Activated CD8-positive, alpha-beta memory T cell treated with anti-CD3 and anti-CD28 coated beads, Interleukin-2, amount 10 ng/mL, durations not matched to agents 7 days and 5 days (primary cell): ENCODE data around the gene TMEM131. TPM values are rescaled to one million over a fixed set of nuclear protein-coding genes. Genes with fewer than 3 reads are reported as not detected.

Source experiments
- ATAC-seq: fragments of 150-1000 bp; cut with Tn5 transposase; one replicate; pipeline ENCODE4 v1.10.0; 2021; ENCODE audit warnings: moderate library complexity
- CTCF ChIA-PET: fragments of 350-600 bp; sonication (Branson Sonifier 250); formaldehyde crosslinking; loops from one replicate; lab custom pipeline; 2021; ENCODE audit warnings: antibody characterized with exemption; lab: Charles Lee
- DNase-seq: peaks from one replicate; pipeline ENCODE4 v3.0.0-alpha.2; 2020
- H3K27ac Mint-ChIP-seq: one replicate; pipeline ENCODE4 v1.8.0; 2021; ENCODE audit warnings: mild to moderate bottlenecking, mixed read lengths
- H3K27me3 Mint-ChIP-seq: one replicate; pipeline ENCODE4 v1.8.0; 2021; ENCODE audit warnings: mixed read lengths
- H3K36me3 Mint-ChIP-seq: one replicate; pipeline ENCODE4 v1.8.0; 2021; ENCODE audit warnings: mild to moderate bottlenecking, mixed read lengths
- H3K4me1 Mint-ChIP-seq: one replicate; pipeline ENCODE4 v1.8.0; 2021; ENCODE audit warnings: mixed read lengths
- H3K4me3 Mint-ChIP-seq: one replicate; pipeline ENCODE4 v1.8.0; 2021; ENCODE audit warnings: mild to moderate bottlenecking, moderate library complexity, mixed read lengths
- H3K9me3 Mint-ChIP-seq: one replicate; pipeline ENCODE4 v1.8.0; 2022; ENCODE audit warnings: low read depth, mixed read lengths
- total RNA-seq, 2 experiments: library from RNA; stranded (reverse); gene quantifications; one replicate each; pipeline ENCODE4 v1.2.3, GENCODE V29; 2021

Gene TMEM131
- total RNA-seq, 2 experiments from 2014 or later = 31.2 to 33.4 TPM

GRCh38 chr2:97994476-97994875 is 1.3 kb downstream of the TMEM131 start:
- no peaks in the 10 kb centered on the region for H3K27me3 Mint-ChIP-seq
- H3K9me3 Mint-ChIP-seq = no peaks in the 10 kb centered on the region
- DNase-seq (no peak), ATAC-seq (no peak)
- H3K36me3 Mint-ChIP-seq = peaks cover 1% of the 10 kb centered on the region
- peak overlapping the region; percentile 94 for H3K27ac Mint-ChIP-seq
- CTCF ChIA-PET = interaction anchor here (0.9 to 1.0 kb wide), 2 partner anchors 131 to 188 kb away, joined by 3 to 6 read pairs; no protein-coding TSS in a partner anchor
- H3K4me3 Mint-ChIP-seq = peak overlapping the region; percentile 96
- H3K4me1 Mint-ChIP-seq = peaks cover 31% of the 10 kb centered on the region

- Mint-ChIP-seq H3K4me1 (peaks cover 31% of the 10 kb centered on the region), H3K27ac (no peak overlapping the region), H3K9me3 (no peaks in the 10 kb centered on the region), H3K27me3 (no peaks in the 10 kb centered on the region), H3K36me3 (peaks cover 3% of the 10 kb centered on the region), H3K4me3 (peak overlapping the region; percentile 96)
- DNase-seq (no peak), ATAC-seq (no peak)
- CTCF ChIA-PET = no interaction called here
These were observed 1.8 kb downstream of the TMEM131 start for GRCh38 chr2:97993926-97994325.

GRCh38 chr2:97992836-97993825 is 2.6 kb downstream of the TMEM131 start:
- ATAC-seq = no peak
- Mint-ChIP-seq H3K36me3 (peaks cover 10% of the 10 kb centered on the region), H3K4me3 (peak overlapping the region; percentile 96), H3K9me3 (peaks cover 6% of the 10 kb centered on the region), H3K4me1 (peaks cover 35% of the 10 kb centered on the region), H3K27me3 (no peaks in the 10 kb centered on the region), H3K27ac (no peak overlapping the region)
- CTCF ChIA-PET = no interaction called here
- no peak for DNase-seq

- Mint-ChIP-seq H3K4me3 (no peak overlapping the region), H3K4me1 (peaks cover 32% of the 10 kb centered on the region), H3K9me3 (peaks cover 9% of the 10 kb centered on the region), H3K36me3 (peaks cover 21% of the 10 kb centered on the region), H3K27me3 (no peaks in the 10 kb centered on the region), H3K27ac (no peak overlapping the region)
- no peak for ATAC-seq
- CTCF ChIA-PET = interaction anchor here (1.4 kb wide), 1 partner anchor 185 kb away, joined by 4 read pairs; no protein-coding TSS in a partner anchor
- no peak for DNase-seq
These were observed 4.5 kb downstream of the TMEM131 start for GRCh38 chr2:97991081-97991856.

- no peaks in the 10 kb centered on the region for H3K27me3 Mint-ChIP-seq
- no peak for DNase-seq
- peaks cover 30% of the 10 kb centered on the region for H3K36me3 Mint-ChIP-seq
- no peak for ATAC-seq
- CTCF ChIA-PET = no interaction called here
- peaks cover 9% of the 10 kb centered on the region for H3K9me3 Mint-ChIP-seq
- H3K4me1 Mint-ChIP-seq = peaks cover 23% of the 10 kb centered on the region
- no peak overlapping the region for H3K4me3 Mint-ChIP-seq
- H3K27ac Mint-ChIP-seq = no peak overlapping the region
These were observed 7.0 kb downstream of the TMEM131 start for GRCh38 chr2:97988722-97989121.

GRCh38 chr2:97985998-97986397 is 9.8 kb downstream of the TMEM131 start:
- no peak for ATAC-seq
- peaks cover 9% of the 10 kb centered on the region for H3K9me3 Mint-ChIP-seq
- peaks cover 8% of the 10 kb centered on the region for H3K4me1 Mint-ChIP-seq
- CTCF ChIA-PET = no interaction called here
- DNase-seq = no peak
- H3K4me3 Mint-ChIP-seq = no peak overlapping the region
- peaks cover 43% of the 10 kb centered on the region for H3K36me3 Mint-ChIP-seq
- no peaks in the 10 kb centered on the region for H3K27me3 Mint-ChIP-seq
- H3K27ac Mint-ChIP-seq = no peak overlapping the region

- CTCF ChIA-PET = no interaction called here
These were observed 12.1 kb downstream of the TMEM131 start for GRCh38 chr2:97983698-97984097.

GRCh38 chr2:97983134-97983533 is 12.6 kb downstream of the TMEM131 start:
- ATAC-seq = no peak
- H3K27me3 Mint-ChIP-seq = no peaks in the 10 kb centered on the region
- CTCF ChIA-PET = no interaction called here
- no peak overlapping the region for H3K4me3 Mint-ChIP-seq
- no peak for DNase-seq
- H3K9me3 Mint-ChIP-seq = peaks cover 12% of the 10 kb centered on the region
- H3K4me1 Mint-ChIP-seq = peaks cover 16% of the 10 kb centered on the region
- H3K27ac Mint-ChIP-seq = no peak overlapping the region
- H3K36me3 Mint-ChIP-seq = peaks cover 55% of the 10 kb centered on the region

More at GRCh38 chr2:97983698-97984097, 12.1 kb downstream of the TMEM131 start:
- Mint-ChIP-seq H3K9me3 (peaks cover 14% of the 10 kb centered on the region), H3K4me1 (peaks cover 18% of the 10 kb centered on the region), H3K4me3 (no peak overlapping the region), H3K27ac (no peak overlapping the region), H3K27me3 (no peaks in the 10 kb centered on the region), H3K36me3 (peaks cover 58% of the 10 kb centered on the region)
- no peak for DNase-seq
- no peak for ATAC-seq

- ATAC-seq (no peak), DNase-seq (no peak)
- peaks cover 16% of the 10 kb centered on the region for H3K4me1 Mint-ChIP-seq
- H3K36me3 Mint-ChIP-seq = peaks cover 52% of the 10 kb centered on the region
- H3K27ac Mint-ChIP-seq = no peak overlapping the region
- CTCF ChIA-PET = no interaction called here
- no peak overlapping the region for H3K4me3 Mint-ChIP-seq
- H3K9me3 Mint-ChIP-seq = peaks cover 8% of the 10 kb centered on the region
- no peaks in the 10 kb centered on the region for H3K27me3 Mint-ChIP-seq
These were observed 13.1 kb downstream of the TMEM131 start for GRCh38 chr2:97982621-97983020.

- CTCF ChIA-PET = no interaction called here
- no peak overlapping the region for H3K4me3 Mint-ChIP-seq
- H3K27me3 Mint-ChIP-seq = no peaks in the 10 kb centered on the region
- H3K27ac Mint-ChIP-seq = no peak overlapping the region
- peaks cover 55% of the 10 kb centered on the region for H3K36me3 Mint-ChIP-seq
- H3K9me3 Mint-ChIP-seq = peaks cover 8% of the 10 kb centered on the region
- DNase-seq (no peak), ATAC-seq (no peak)
- H3K4me1 Mint-ChIP-seq = peaks cover 16% of the 10 kb centered on the region
These were observed 13.8 kb downstream of the TMEM131 start for GRCh38 chr2:97981961-97982360.

GRCh38 chr2:97979904-97980303 is 15.8 kb downstream of the TMEM131 start:
- ATAC-seq (no peak), DNase-seq (no peak)
- peaks cover 16% of the 10 kb centered on the region for H3K4me1 Mint-ChIP-seq
- H3K4me3 Mint-ChIP-seq = no peak overlapping the region
- H3K36me3 Mint-ChIP-seq = peaks cover 57% of the 10 kb centered on the region
- no peak overlapping the region for H3K27ac Mint-ChIP-seq
- H3K9me3 Mint-ChIP-seq = peaks cover 8% of the 10 kb centered on the region
- no peaks in the 10 kb centered on the region for H3K27me3 Mint-ChIP-seq
- CTCF ChIA-PET = no interaction called here

GRCh38 chr2:97974471-97974870 is 21.3 kb downstream of the TMEM131 start:
- Mint-ChIP-seq H3K27ac (no peak overlapping the region), H3K4me1 (peaks cover 9% of the 10 kb centered on the region), H3K27me3 (no peaks in the 10 kb centered on the region), H3K4me3 (no peak overlapping the region), H3K36me3 (peaks cover 53% of the 10 kb centered on the region), H3K9me3 (peaks cover 21% of the 10 kb centered on the region)
- CTCF ChIA-PET = interaction anchor here (1.0 kb wide), 1 partner anchor 136 kb away, joined by 3 read pairs; no protein-coding TSS in a partner anchor
- no peak for ATAC-seq
- no peak for DNase-seq

GRCh38 chr2:97970293-97971060 is 25.3 kb downstream of the TMEM131 start:
- Mint-ChIP-seq H3K9me3 (peaks cover 17% of the 10 kb centered on the region), H3K27me3 (no peaks in the 10 kb centered on the region), H3K4me1 (peaks cover 29% of the 10 kb centered on the region), H3K36me3 (peaks cover 30% of the 10 kb centered on the region), H3K4me3 (no peak overlapping the region), H3K27ac (no peak overlapping the region)
- no peak for DNase-seq
- no peak for ATAC-seq
- CTCF ChIA-PET = no interaction called here
